ENCODE results near the gene PDE1C. TPM values are rescaled to one million over a fixed set of nuclear protein-coding genes. Genes with fewer than 3 reads are reported as not detected.

Gene PDE1C
- total and polyA plus RNA-seq, 2 donors (not counting 1 experiment from before 2014, with no cell fraction given), result 0.52 TPM; not detected in 1

- Histone ChIP-seq H3K4me1 (ENCODE audit: control insufficient read depth in 2 of 2, insufficient read depth in 2 of 2, low read length in 2 of 2) (no peaks in the 10 kb centered on the region), H3K9me3 (ENCODE audit: control extremely low read depth in 1 of 3, control insufficient read depth in 2 of 3, insufficient read depth in 1 of 3, low read length in 2 of 3) (peaks cover 0 to 3% (median 0%) of the 10 kb centered on the region in 3 donors), H3K27ac (ENCODE audit: low read length in 2 of 2) (no peak overlapping the region), H3K27me3 (replicated peaks in 1 of 4; ENCODE audit: control extremely low read depth in 1 of 4, control insufficient read depth in 3 of 4, insufficient read depth in 4 of 4, low read length in 3 of 4) (no peaks in the 10 kb centered on the region), H3K79me2 (ENCODE audit: control insufficient read depth, insufficient read depth, low read length) (no peaks in the 10 kb centered on the region), H3K4me3 (ENCODE audit: control extremely low read depth in 1 of 5, extremely low read depth in 1 of 5, insufficient read depth in 1 of 5, low read depth in 2 of 5, low read length in 4 of 5) (no peak overlapping the region), H2AFZ (ENCODE audit: insufficient read depth, low read depth, low read length, poor library complexity, severe bottlenecking) (no peak overlapping the region), H3K9ac (ENCODE audit: low read length) (no peak overlapping the region), H4K20me1 (ENCODE audit: control insufficient read depth, insufficient read depth, low read length, poor library complexity, severe bottlenecking) (no peaks in the 10 kb centered on the region), H3K36me3 (replicated peaks in 1 of 2; ENCODE audit: control extremely low read depth in 1 of 2, control insufficient read depth in 1 of 2, extremely low read depth in 1 of 2, insufficient read depth in 2 of 2, low read length in 1 of 2) (no peaks in the 10 kb centered on the region), H3K4me2 (replicated peaks; ENCODE audit: low read depth, low read length, poor library complexity, severe bottlenecking) (no peak overlapping the region)
- no peaks in the 10 kb centered on the region for H3K4me1 Mint-ChIP-seq
- H3K27me3 Mint-ChIP-seq, result no peaks in the 10 kb centered on the region
- ATAC-seq (ENCODE audit: low read depth), result no peak
- no peak for TF ChIP-seq CTCF (IDR thresholded peaks at IDR 0.05)
- no peak for TF ChIP-seq EZH2 (IDR thresholded peaks at IDR 0.05; ENCODE audit: borderline replicate concordance, insufficient read depth, low read depth, low read length, poor library complexity, severe bottlenecking)
- H3K27ac Mint-ChIP-seq, result no peak overlapping the region
- DNase-seq, result no peak
- H3K9me3 Mint-ChIP-seq (ENCODE audit: insufficient read depth), result peaks cover 2% of the 10 kb centered on the region
- WGBS (ENCODE audit: insufficient coverage), result no CpG with 5 or more reads among the region's 5 CpGs
- ChIA-PET CTCF (no interaction called here), POLR2A (no interaction called here)
- no peak overlapping the region for H3K4me3 Mint-ChIP-seq
- intact Hi-C loops (cut with micrococcal nuclease), result no loop called here
Measured at GRCh38 chr7:31955021-31955420, 115.2 kb downstream of the PDE1C start.

- H3K9me3 ChIP-seq (ENCODE audit: control extremely low read depth in 1 of 3, control insufficient read depth in 2 of 3, insufficient read depth in 1 of 3, low read length in 2 of 3), result peaks cover 0 to 3% (median 0%) of the 10 kb centered on the region in 3 donors
Measured at GRCh38 chr7:31954500-31954899, 115.7 kb downstream of the PDE1C start.

More at GRCh38 chr7:31954500-31954899, 115.7 kb downstream of the PDE1C start:
- H3K4me1 ChIP-seq (ENCODE audit: control insufficient read depth in 2 of 2, insufficient read depth in 2 of 2, low read length in 2 of 2), result no peaks in the 10 kb centered on the region
- intact Hi-C loops (cut with micrococcal nuclease), result no loop called here
- Mint-ChIP-seq H3K27me3 (no peaks in the 10 kb centered on the region), H3K4me3 (no peak overlapping the region), H3K27ac (no peak overlapping the region), H3K9me3 (ENCODE audit: insufficient read depth) (peaks cover 2% of the 10 kb centered on the region), H3K4me1 (no peaks in the 10 kb centered on the region)
- no peak overlapping the region for H3K9ac ChIP-seq (ENCODE audit: low read length)
- no CpG with 5 or more reads among the region's 2 CpGs for WGBS (ENCODE audit: insufficient coverage)
- TF ChIP-seq CTCF (IDR thresholded peaks at IDR 0.05), result no peak
- TF ChIP-seq EZH2 (IDR thresholded peaks at IDR 0.05; ENCODE audit: borderline replicate concordance, insufficient read depth, low read depth, low read length, poor library complexity, severe bottlenecking), result no peak
- DNase-seq, result no peak
- H3K27ac ChIP-seq (ENCODE audit: low read length in 2 of 2), result no peak overlapping the region
- H3K4me3 ChIP-seq (ENCODE audit: control extremely low read depth in 1 of 5, extremely low read depth in 1 of 5, insufficient read depth in 1 of 5, low read depth in 2 of 5, low read length in 4 of 5), result no peak overlapping the region
- H3K4me2 ChIP-seq (replicated peaks; ENCODE audit: low read depth, low read length, poor library complexity, severe bottlenecking), result no peak overlapping the region
- no peaks in the 10 kb centered on the region for H3K36me3 ChIP-seq (replicated peaks in 1 of 2; ENCODE audit: control extremely low read depth in 1 of 2, control insufficient read depth in 1 of 2, extremely low read depth in 1 of 2, insufficient read depth in 2 of 2, low read length in 1 of 2)
- ATAC-seq (ENCODE audit: low read depth), result no peak
- H2AFZ ChIP-seq (ENCODE audit: insufficient read depth, low read depth, low read length, poor library complexity, severe bottlenecking), result no peak overlapping the region
- ChIA-PET POLR2A (no interaction called here), CTCF (no interaction called here)
- no peaks in the 10 kb centered on the region for H3K27me3 ChIP-seq (replicated peaks in 1 of 4; ENCODE audit: control extremely low read depth in 1 of 4, control insufficient read depth in 3 of 4, insufficient read depth in 4 of 4, low read length in 3 of 4)
- H4K20me1 ChIP-seq (ENCODE audit: control insufficient read depth, insufficient read depth, low read length, poor library complexity, severe bottlenecking), result no peaks in the 10 kb centered on the region
- no peaks in the 10 kb centered on the region for H3K79me2 ChIP-seq (ENCODE audit: control insufficient read depth, insufficient read depth, low read length)
